ENCODE measurements around the gene PIK3AP1.

Gene PIK3AP1

DNA sequence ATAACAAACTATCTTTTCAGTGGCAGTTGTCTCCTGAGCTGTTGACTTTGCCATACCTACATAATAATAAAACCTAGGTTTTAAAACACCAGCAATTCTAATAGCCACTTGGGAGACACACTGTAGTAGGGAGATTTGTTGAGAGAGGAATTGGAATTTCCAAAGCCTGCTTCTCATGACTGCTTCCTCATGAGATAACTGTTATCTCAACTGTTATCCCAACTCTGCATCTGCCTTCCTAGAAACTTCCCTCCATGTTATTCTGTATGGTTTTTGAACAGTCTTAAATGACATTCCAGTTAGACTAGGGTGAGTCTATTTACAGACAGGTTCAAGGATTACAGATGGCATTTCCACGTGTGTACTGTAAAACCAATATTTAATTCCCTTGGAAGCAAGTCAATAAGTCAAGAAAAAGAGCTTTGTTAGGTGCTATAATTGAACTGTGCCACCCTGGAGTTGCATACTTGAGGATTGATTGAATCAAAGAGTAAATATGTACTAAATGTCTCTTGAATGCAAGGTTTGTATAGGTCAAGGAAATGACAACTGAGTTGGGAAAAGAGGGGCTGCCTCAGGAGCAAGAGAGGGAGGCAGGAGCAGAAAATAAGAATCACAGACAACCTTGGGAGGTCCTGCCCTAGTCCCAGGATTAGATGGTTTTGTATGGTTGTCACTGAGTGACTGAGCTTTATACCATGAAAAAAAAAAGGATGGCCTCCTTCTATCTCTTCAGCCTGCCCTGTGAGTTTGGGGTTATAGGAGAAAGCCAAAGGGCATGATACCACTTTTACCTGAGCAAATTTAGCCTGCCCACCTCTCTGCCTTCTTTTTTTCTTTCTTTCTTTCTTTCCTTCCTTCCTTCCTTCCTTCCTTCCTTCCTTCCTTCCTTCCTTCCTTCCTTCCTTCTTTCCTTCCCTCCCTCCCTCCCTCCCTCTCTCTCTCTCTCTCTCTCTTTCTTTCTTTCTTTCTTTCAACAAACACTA is 123.6 kb downstream of the PIK3AP1 start:
- Histone ChIP-seq H3K9ac (ENCODE audit: low read length) (no peak overlapping the region), H3K9me3 (ENCODE audit: low read length) (no peaks in the 10 kb centered on the region), H3K27ac (ENCODE audit: low read depth, low read length) (no peak overlapping the region), H3K4me3 (ENCODE audit: low read depth in 1 of 2, low read length in 2 of 2) (no peak overlapping the region), H3K27me3 (ENCODE audit: control insufficient read depth in 1 of 2, insufficient read depth in 2 of 2, low read length in 2 of 2) (no peaks in the 10 kb centered on the region), H3K36me3 (ENCODE audit: insufficient read depth, low read length) (no peaks in the 10 kb centered on the region), H3K4me1 (ENCODE audit: insufficient read depth, low read length) (no peaks in the 10 kb centered on the region)

DNA sequence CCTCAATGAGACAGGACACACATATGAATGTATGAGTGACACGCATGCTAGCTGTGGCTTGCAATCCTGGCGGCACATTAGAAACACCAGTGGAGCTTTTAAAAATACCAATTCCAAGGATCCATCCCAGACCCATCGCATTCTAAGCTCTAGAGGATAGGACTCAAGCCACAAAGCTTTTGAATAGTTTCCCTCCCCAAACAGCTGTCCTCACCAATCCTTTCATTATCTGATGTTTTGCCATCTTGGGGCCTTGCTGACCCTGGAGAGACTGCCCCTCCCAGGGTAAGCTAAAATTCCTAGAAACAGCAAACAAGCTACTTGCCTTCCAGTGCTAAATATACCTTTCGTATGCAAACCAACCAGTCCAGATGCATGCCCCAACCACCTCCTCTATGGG is 124.6 kb downstream of the PIK3AP1 start:
- no peak overlapping the region for H3K9ac ChIP-seq (ENCODE audit: low read length)
- H3K4me3 ChIP-seq (ENCODE audit: low read depth in 1 of 2, low read length in 2 of 2): no peak overlapping the region
- no peaks in the 10 kb centered on the region for H3K27me3 ChIP-seq (ENCODE audit: control insufficient read depth in 1 of 2, insufficient read depth in 2 of 2, low read length in 2 of 2)
- H3K4me1 ChIP-seq (ENCODE audit: insufficient read depth, low read length): no peaks in the 10 kb centered on the region
- no peaks in the 10 kb centered on the region for H3K9me3 ChIP-seq (ENCODE audit: low read length)
- no peak overlapping the region for H3K27ac ChIP-seq (ENCODE audit: low read depth, low read length)
- H3K36me3 ChIP-seq (ENCODE audit: insufficient read depth, low read length): no peaks in the 10 kb centered on the region

- H3K36me3 ChIP-seq (ENCODE audit: insufficient read depth, low read length): no peaks in the 10 kb centered on the region
- H3K9ac ChIP-seq (ENCODE audit: low read length): no peak overlapping the region
- no peak overlapping the region for H3K4me3 ChIP-seq (ENCODE audit: low read depth in 1 of 2, low read length in 2 of 2)
- H3K9me3 ChIP-seq (ENCODE audit: low read length): no peaks in the 10 kb centered on the region
- no peaks in the 10 kb centered on the region for H3K27me3 ChIP-seq (ENCODE audit: control insufficient read depth in 1 of 2, insufficient read depth in 2 of 2, low read length in 2 of 2)
- H3K27ac ChIP-seq (ENCODE audit: low read depth, low read length): no peak overlapping the region
- peaks cover 12% of the 10 kb centered on the region for H3K4me1 ChIP-seq (ENCODE audit: insufficient read depth, low read length)
Observed at GRCh38 chr10:96591946-96592345, 128.4 kb downstream of the PIK3AP1 start.

- H3K36me3 ChIP-seq (ENCODE audit: insufficient read depth, low read length): no peaks in the 10 kb centered on the region
- no peaks in the 10 kb centered on the region for H3K27me3 ChIP-seq (ENCODE audit: control insufficient read depth in 1 of 2, insufficient read depth in 2 of 2, low read length in 2 of 2)
- no peaks in the 10 kb centered on the region for H3K9me3 ChIP-seq (ENCODE audit: low read length)
- H3K4me3 ChIP-seq (ENCODE audit: low read depth in 1 of 2, low read length in 2 of 2): no peak overlapping the region
- no peak overlapping the region for H3K27ac ChIP-seq (ENCODE audit: low read depth, low read length)
- H3K4me1 ChIP-seq (ENCODE audit: insufficient read depth, low read length): peaks cover 23% of the 10 kb centered on the region
- H3K9ac ChIP-seq (ENCODE audit: low read length): no peak overlapping the region
Observed at GRCh38 chr10:96588616-96589419, 131.5 kb downstream of the PIK3AP1 start.

GRCh38 chr10:96588060-96588554 is 132.2 kb downstream of the PIK3AP1 start:
- H3K36me3 ChIP-seq (ENCODE audit: insufficient read depth, low read length): no peaks in the 10 kb centered on the region
- peak overlapping the region; percentile 83 for H3K9ac ChIP-seq (ENCODE audit: low read length)
- H3K9me3 ChIP-seq (ENCODE audit: low read length): no peaks in the 10 kb centered on the region
- no peaks in the 10 kb centered on the region for H3K27me3 ChIP-seq (ENCODE audit: control insufficient read depth in 1 of 2, insufficient read depth in 2 of 2, low read length in 2 of 2)
- peak overlapping the region; percentile 94 for H3K27ac ChIP-seq (ENCODE audit: low read depth, low read length)
- peak overlapping the region in 1 of 2 donors; percentile 73 for H3K4me3 ChIP-seq (ENCODE audit: low read depth in 1 of 2, low read length in 2 of 2)
- H3K4me1 ChIP-seq (ENCODE audit: insufficient read depth, low read length): peaks cover 23% of the 10 kb centered on the region

DNA sequence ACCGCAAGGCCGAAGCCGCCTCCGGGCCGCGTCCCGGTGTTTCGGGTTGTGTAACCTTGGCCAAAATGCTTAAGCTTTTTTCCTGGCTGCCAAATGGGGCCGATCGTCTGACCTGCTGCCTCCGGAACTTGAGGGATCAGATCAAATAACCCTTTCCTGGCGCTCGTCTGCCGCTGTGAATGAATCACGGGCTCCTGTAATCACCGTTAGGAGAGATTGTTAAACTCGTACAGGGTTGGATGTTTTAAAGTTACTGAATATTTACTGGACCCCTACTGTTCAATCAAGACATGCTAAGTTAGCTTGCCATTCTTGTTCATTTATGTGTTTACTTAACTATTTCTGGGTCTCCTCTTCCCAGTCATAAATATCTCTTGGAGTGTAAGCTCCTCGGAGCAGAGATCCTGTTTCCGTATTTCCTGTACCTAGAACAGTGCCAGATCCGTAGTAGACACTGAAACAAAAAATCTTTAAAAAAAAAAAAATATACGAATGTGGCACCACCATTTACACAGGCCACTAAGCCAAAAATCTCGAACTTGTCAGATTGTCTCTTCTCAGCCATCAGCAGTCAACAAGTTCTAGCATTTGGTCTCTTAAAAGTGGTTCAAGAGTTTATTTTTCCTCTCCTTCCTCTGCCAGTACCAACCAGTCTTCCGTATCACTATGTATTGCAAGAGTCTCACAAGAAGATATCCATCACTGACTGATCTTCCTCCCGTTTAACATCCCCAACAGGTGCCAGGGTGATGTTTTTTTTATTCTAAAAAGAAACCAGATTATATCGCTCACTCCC is 132.9 kb downstream of the PIK3AP1 start:
- Histone ChIP-seq H3K4me3 (ENCODE audit: low read depth in 1 of 2, low read length in 2 of 2) (peak overlapping the region; percentile 73 to 78), H3K27ac (ENCODE audit: low read depth, low read length) (peak overlapping the region; percentile 94), H3K27me3 (ENCODE audit: control insufficient read depth in 1 of 2, insufficient read depth in 2 of 2, low read length in 2 of 2) (no peaks in the 10 kb centered on the region), H3K4me1 (ENCODE audit: insufficient read depth, low read length) (peaks cover 25% of the 10 kb centered on the region), H3K9me3 (ENCODE audit: low read length) (no peaks in the 10 kb centered on the region), H3K9ac (ENCODE audit: low read length) (peak overlapping the region; percentile 83), H3K36me3 (ENCODE audit: insufficient read depth, low read length) (no peaks in the 10 kb centered on the region)

DNA sequence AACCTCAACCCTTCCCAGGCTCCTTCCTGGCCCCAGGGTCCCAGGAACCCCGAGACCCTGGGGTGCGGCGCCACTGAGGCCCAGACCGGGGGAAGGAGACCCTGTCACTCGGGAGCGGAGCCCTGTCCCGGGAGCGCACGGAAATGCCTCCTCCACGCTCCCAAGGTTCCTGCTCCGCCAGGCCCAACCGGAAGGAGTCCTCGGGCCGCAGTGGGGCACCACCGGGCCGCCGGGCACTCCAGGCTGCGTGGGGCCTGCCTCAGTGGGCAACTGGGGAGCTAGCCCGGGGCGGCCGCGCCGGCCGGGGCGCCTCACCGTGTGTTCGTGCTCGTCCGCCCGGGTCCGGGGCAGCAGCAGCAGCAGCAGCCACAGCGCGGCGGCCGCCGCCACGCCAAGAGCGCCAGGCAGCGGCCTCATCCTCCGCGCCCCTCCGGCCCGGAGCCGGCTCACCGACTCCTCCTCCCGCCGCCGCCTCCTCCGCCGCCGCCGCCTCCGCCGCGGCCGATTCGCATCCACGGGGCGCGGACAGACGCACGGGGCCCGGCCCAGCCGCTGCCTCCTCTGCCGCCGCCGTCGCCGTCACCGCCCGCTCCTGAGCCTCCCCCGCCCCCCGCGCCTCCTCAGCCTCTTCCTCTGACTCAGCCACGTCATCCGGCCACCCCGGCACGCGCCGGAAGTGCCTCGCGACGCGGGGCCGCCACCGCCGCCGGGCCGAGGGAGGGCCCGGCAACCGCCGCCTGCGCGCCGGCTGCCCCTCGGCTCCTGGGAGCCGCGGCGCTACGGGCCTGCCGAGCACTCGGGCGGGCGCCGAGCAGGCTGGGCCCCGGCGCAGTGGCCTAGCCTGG is 133.7 kb downstream of the PIK3AP1 start, which contains the start of gene TM9SF3:
Gene TM9SF3 (minus strand): TSS at position 594 of the 845 bp plus-strand sequence. CDS start 177 bp downstream, at position 417.
- no peaks in the 10 kb centered on the region for H3K9me3 ChIP-seq (ENCODE audit: low read length)
- H3K27ac ChIP-seq (ENCODE audit: low read depth, low read length): peak within 1 kb of the TSS; percentile 94
- peak within 1 kb of the TSS; percentile 73 to 78 for H3K4me3 ChIP-seq (ENCODE audit: low read depth in 1 of 2, low read length in 2 of 2)
- no peaks in the 10 kb centered on the region for H3K36me3 ChIP-seq (ENCODE audit: insufficient read depth, low read length)
- H3K4me1 ChIP-seq (ENCODE audit: insufficient read depth, low read length): peaks cover 33% of the 10 kb centered on the region
- peak within 1 kb of the TSS; percentile 83 for H3K9ac ChIP-seq (ENCODE audit: low read length)
- H3K27me3 ChIP-seq (ENCODE audit: control insufficient read depth in 1 of 2, insufficient read depth in 2 of 2, low read length in 2 of 2): no peaks in the 10 kb centered on the region

- Histone ChIP-seq H3K27me3 (ENCODE audit: control insufficient read depth in 1 of 2, insufficient read depth in 2 of 2, low read length in 2 of 2) (no peaks in the 10 kb centered on the region), H3K27ac (ENCODE audit: low read depth, low read length) (peak overlapping the region; percentile 94), H3K36me3 (ENCODE audit: insufficient read depth, low read length) (no peaks in the 10 kb centered on the region), H3K4me3 (ENCODE audit: low read depth in 1 of 2, low read length in 2 of 2) (peak overlapping the region; percentile 70 to 78), H3K9me3 (ENCODE audit: low read length) (no peaks in the 10 kb centered on the region), H3K9ac (ENCODE audit: low read length) (peak overlapping the region; percentile 55), H3K4me1 (ENCODE audit: insufficient read depth, low read length) (peaks cover 39% of the 10 kb centered on the region)
Observed at GRCh38 chr10:96585736-96586418, 134.4 kb downstream of the PIK3AP1 start.

DNA sequence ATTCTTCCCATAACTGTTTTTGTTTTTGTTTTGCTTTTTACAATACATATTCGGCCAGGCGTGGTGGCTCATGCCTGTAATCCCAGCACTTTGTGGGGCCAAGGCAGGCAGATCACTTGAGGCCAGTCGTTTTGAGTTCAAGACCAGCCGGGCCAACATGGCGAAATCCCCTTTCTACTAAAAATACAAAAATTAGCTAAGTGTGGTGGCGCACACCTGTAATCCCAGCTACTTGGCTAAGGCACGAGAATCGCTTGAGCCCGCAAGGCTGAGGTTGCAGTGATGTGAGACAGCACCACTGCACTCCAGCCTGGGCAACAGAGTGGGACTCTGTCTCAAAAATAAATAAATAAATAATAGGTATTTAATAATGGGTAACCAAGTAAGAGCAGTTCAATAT is 135.8 kb downstream of the PIK3AP1 start:
- peaks cover 44% of the 10 kb centered on the region for H3K4me1 ChIP-seq (ENCODE audit: insufficient read depth, low read length)
- H3K27ac ChIP-seq (ENCODE audit: low read depth, low read length): no peak overlapping the region
- H3K9ac ChIP-seq (ENCODE audit: low read length): no peak overlapping the region
- no peaks in the 10 kb centered on the region for H3K36me3 ChIP-seq (ENCODE audit: insufficient read depth, low read length)
- H3K27me3 ChIP-seq (ENCODE audit: control insufficient read depth in 1 of 2, insufficient read depth in 2 of 2, low read length in 2 of 2): no peaks in the 10 kb centered on the region
- H3K4me3 ChIP-seq (ENCODE audit: low read depth in 1 of 2, low read length in 2 of 2): no peak overlapping the region
- H3K9me3 ChIP-seq (ENCODE audit: low read length): no peaks in the 10 kb centered on the region

- H3K27me3 ChIP-seq (ENCODE audit: control insufficient read depth in 1 of 2, insufficient read depth in 2 of 2, low read length in 2 of 2): no peaks in the 10 kb centered on the region
- H3K27ac ChIP-seq (ENCODE audit: low read depth, low read length): no peak overlapping the region
- H3K4me1 ChIP-seq (ENCODE audit: insufficient read depth, low read length): peaks cover 44% of the 10 kb centered on the region
- H3K4me3 ChIP-seq (ENCODE audit: low read depth in 1 of 2, low read length in 2 of 2): no peak overlapping the region
- H3K9ac ChIP-seq (ENCODE audit: low read length): no peak overlapping the region
- H3K9me3 ChIP-seq (ENCODE audit: low read length): no peaks in the 10 kb centered on the region
- H3K36me3 ChIP-seq (ENCODE audit: insufficient read depth, low read length): no peaks in the 10 kb centered on the region
Observed at GRCh38 chr10:96584035-96584434, 136.3 kb downstream of the PIK3AP1 start.
